ENCODE results near the gene PPM1H. TPM values are rescaled to one million over a fixed set of nuclear protein-coding genes. Genes with fewer than 3 reads are reported as not detected.

PPM1H gene
- polyA plus RNA-seq, 1 experiment = 2.3 TPM

- no peak for DNase-seq (ENCODE audit: low read depth)
- TF ChIP-seq CTCF (IDR thresholded peaks at IDR 0.05; ENCODE audit: insufficient read depth, low read depth, low read length) = no peak
- Histone ChIP-seq H3K36me3 (ENCODE audit: control insufficient read depth, insufficient read depth, low read length) (no peaks in the 10 kb centered on the region), H3K4me3 (ENCODE audit: low read depth, low read length) (no peak overlapping the region), H3K27me3 (ENCODE audit: control insufficient read depth, insufficient read depth, low read length) (no peaks in the 10 kb centered on the region; the same call in 1 of the 2 replicates)
- CTCF ChIA-PET = no interaction called here
- POLR2A ChIA-PET = no interaction called here
Observed at GRCh38 chr12:62909340-62909739, 25.6 kb downstream of the PPM1H start.

- ChIA-PET CTCF (no interaction called here), POLR2A (no interaction called here)
- DNase-seq (ENCODE audit: low read depth) = no peak
- Histone ChIP-seq H3K27me3 (ENCODE audit: control insufficient read depth, insufficient read depth, low read length) (no peaks in the 10 kb centered on the region; the same call in 1 of the 2 replicates), H3K36me3 (ENCODE audit: control insufficient read depth, insufficient read depth, low read length) (no peaks in the 10 kb centered on the region), H3K4me3 (ENCODE audit: low read depth, low read length) (no peak overlapping the region)
- no peak for TF ChIP-seq CTCF (IDR thresholded peaks at IDR 0.05; ENCODE audit: insufficient read depth, low read depth, low read length)
Observed at GRCh38 chr12:62908674-62909073, 26.3 kb downstream of the PPM1H start.

GRCh38 chr12:62907561-62907960, 27.4 kb downstream of the PPM1H start:
- CTCF ChIA-PET = no interaction called here
- POLR2A ChIA-PET = no interaction called here
- H3K27me3 ChIP-seq (ENCODE audit: control insufficient read depth, insufficient read depth, low read length) = no peaks in the 10 kb centered on the region
- H3K4me3 ChIP-seq (ENCODE audit: low read depth, low read length) = no peak overlapping the region
- TF ChIP-seq CTCF (IDR thresholded peaks at IDR 0.05; ENCODE audit: insufficient read depth, low read depth, low read length) = no peak
- H3K36me3 ChIP-seq (ENCODE audit: control insufficient read depth, insufficient read depth, low read length) = no peaks in the 10 kb centered on the region
- DNase-seq (ENCODE audit: low read depth) = no peak

- CTCF ChIA-PET = no interaction called here
- no peak for TF ChIP-seq CTCF (IDR thresholded peaks at IDR 0.05; ENCODE audit: insufficient read depth, low read depth, low read length)
- H3K4me3 ChIP-seq (ENCODE audit: low read depth, low read length) = no peak overlapping the region
- POLR2A ChIA-PET = no interaction called here
- DNase-seq (ENCODE audit: low read depth) = no peak
- H3K36me3 ChIP-seq (ENCODE audit: control insufficient read depth, insufficient read depth, low read length) = no peaks in the 10 kb centered on the region
- no peaks in the 10 kb centered on the region for H3K27me3 ChIP-seq (ENCODE audit: control insufficient read depth, insufficient read depth, low read length)
Observed at GRCh38 chr12:62907078-62907477, 27.9 kb downstream of the PPM1H start.

GRCh38 chr12:62903151-62903550, 31.8 kb downstream of the PPM1H start:
- DNase-seq (ENCODE audit: low read depth) = no peak
- TF ChIP-seq CTCF (IDR thresholded peaks at IDR 0.05; ENCODE audit: insufficient read depth, low read depth, low read length) = no peak

More at GRCh38 chr12:62903151-62903550, 31.8 kb downstream of the PPM1H start:
- ChIA-PET CTCF (no interaction called here), POLR2A (no interaction called here)
- H3K27me3 ChIP-seq (ENCODE audit: control insufficient read depth, insufficient read depth, low read length) = no peaks in the 10 kb centered on the region
- no peaks in the 10 kb centered on the region for H3K36me3 ChIP-seq (ENCODE audit: control insufficient read depth, insufficient read depth, low read length)
- no peak overlapping the region for H3K4me3 ChIP-seq (ENCODE audit: low read depth, low read length)

Measured in BJ (cell line).